ENCODE measurements around the gene CSNK2A1. TPM values are rescaled to one million over a fixed set of nuclear protein-coding genes. Genes with fewer than 3 reads are reported as not detected.
"Not testable (repeated sequence)": the region's sequence is repeated elsewhere in the genome, so short reads cannot be mapped to it uniquely, and the experiment has no call there.

Gene CSNK2A1
- polyA plus RNA-seq, 4 donors = 24.0 to 107 (median 33.8) TPM

DNA sequence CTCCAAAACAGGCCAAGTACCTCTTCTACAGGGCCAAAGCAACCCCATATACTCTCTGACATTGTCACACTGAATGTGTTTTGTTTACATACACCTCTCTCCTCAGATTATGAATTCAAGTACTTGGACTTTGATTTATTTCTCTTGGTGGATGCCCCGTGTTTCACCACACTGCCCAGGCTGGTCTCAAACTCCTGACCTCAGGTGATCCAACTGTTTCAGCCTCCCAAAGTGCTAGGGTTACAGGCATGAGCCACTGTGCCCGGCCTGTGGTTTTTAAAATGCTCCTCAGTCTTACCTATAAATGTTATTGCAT, 16.1 kb downstream of the CSNK2A1 start:
- H3K27me3 ChIP-seq (ENCODE audit: control insufficient read depth in 3 of 3, insufficient read depth in 3 of 3, low read length in 3 of 3) = no peaks in the 10 kb centered on the region
- no peak overlapping the region for H3K27ac ChIP-seq (ENCODE audit: low read depth in 1 of 3, low read length in 2 of 3)
- H3K4me1 ChIP-seq (ENCODE audit: control insufficient read depth in 3 of 3, insufficient read depth in 2 of 3, low read depth in 1 of 3, low read length in 2 of 3) = peaks cover 0 to 27% (median 4%) of the 10 kb centered on the region in 3 donors
- no peak overlapping the region for H3K4me3 ChIP-seq (ENCODE audit: low read depth in 1 of 3, low read length in 3 of 3)
- peak in 1 of 2 donors; percentile 46 for DNase-seq
- FAIRE-seq = no peak
- H3K36me3 ChIP-seq (ENCODE audit: control insufficient read depth in 3 of 3, insufficient read depth in 2 of 3, low read depth in 1 of 3, low read length in 3 of 3) = peaks cover 3 to 43% (median 5%) of the 10 kb centered on the region in 3 donors
- no peaks in the 10 kb centered on the region for H3K9me3 ChIP-seq (ENCODE audit: control insufficient read depth in 2 of 2, insufficient read depth in 1 of 2, low read depth in 1 of 2, low read length in 1 of 2)
- 26 to 73% (median 47%) methylated on average over 2 of the region's 2 CpGs for WGBS, 3 donors

DNA sequence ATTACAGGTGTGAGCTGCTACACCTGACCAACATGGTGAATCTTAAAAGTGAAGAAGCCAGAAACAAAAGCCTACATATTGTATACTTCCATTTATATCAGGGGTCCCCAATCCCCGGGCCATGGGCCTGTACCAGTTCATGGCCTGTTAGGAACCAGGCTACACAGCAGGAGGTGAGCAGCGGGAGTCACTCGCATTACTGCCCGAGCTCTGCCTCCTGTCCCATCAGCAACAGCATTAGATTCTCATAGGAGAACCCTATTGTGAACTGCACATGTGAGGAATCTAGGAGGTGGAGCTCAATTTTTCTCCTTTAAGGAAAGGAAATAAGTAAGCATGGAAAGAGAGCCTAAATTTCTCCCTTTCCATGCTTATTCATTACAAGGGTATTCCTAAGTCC, 21.7 kb downstream of the CSNK2A1 start:
- WGBS, 3 donors = 93 to 98% (median 94%) methylated on average over 4 of the region's 4 CpGs
- Histone ChIP-seq H3K4me3 (ENCODE audit: low read depth in 1 of 3, low read length in 3 of 3) (no peak overlapping the region), H3K36me3 (ENCODE audit: control insufficient read depth in 3 of 3, insufficient read depth in 2 of 3, low read depth in 1 of 3, low read length in 3 of 3) (peaks cover 6 to 39% (median 7%) of the 10 kb centered on the region in 3 donors), H3K4me1 (ENCODE audit: control insufficient read depth in 3 of 3, insufficient read depth in 2 of 3, low read depth in 1 of 3, low read length in 2 of 3) (peaks cover 0 to 5% (median 0%) of the 10 kb centered on the region in 3 donors), H3K9me3 (ENCODE audit: control insufficient read depth in 2 of 2, insufficient read depth in 1 of 2, low read depth in 1 of 2, low read length in 1 of 2) (peaks cover 0 to 6% of the 10 kb centered on the region in 2 donors), H3K27ac (ENCODE audit: low read depth in 1 of 3, low read length in 2 of 3) (no peak overlapping the region), H3K27me3 (ENCODE audit: control insufficient read depth in 3 of 3, insufficient read depth in 3 of 3, low read length in 3 of 3) (no peaks in the 10 kb centered on the region)
- no peak for DNase-seq
- FAIRE-seq = no peak

DNA sequence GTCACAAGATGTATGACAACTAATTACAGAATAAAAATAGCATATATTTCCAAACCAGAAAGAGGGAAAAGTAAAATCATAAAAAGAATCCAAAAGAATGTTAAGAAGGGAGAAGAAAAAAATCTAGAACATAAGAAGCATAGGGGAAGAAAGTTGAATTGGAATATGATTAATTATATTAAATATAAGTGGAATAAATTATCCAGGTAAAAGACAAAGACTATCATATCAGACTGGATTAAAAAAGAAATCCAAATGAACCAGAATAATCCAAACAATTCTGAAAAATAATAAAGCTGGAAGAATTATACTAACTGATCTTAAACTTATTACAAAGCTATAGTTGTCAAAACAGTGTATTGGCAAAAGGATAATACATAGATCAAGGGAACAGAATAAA, 23.6 kb downstream of the CSNK2A1 start:
- Histone ChIP-seq H3K27ac (ENCODE audit: low read depth in 1 of 3, low read length in 2 of 3) (no peak overlapping the region), H3K36me3 (ENCODE audit: control insufficient read depth in 3 of 3, insufficient read depth in 2 of 3, low read depth in 1 of 3, low read length in 3 of 3) (peaks cover 2 to 24% (median 3%) of the 10 kb centered on the region in 3 donors), H3K4me1 (ENCODE audit: control insufficient read depth in 3 of 3, insufficient read depth in 2 of 3, low read depth in 1 of 3, low read length in 2 of 3) (peaks cover 0 to 5% (median 0%) of the 10 kb centered on the region in 3 donors), H3K27me3 (ENCODE audit: control insufficient read depth in 3 of 3, insufficient read depth in 3 of 3, low read length in 3 of 3) (no peaks in the 10 kb centered on the region), H3K9me3 (ENCODE audit: control insufficient read depth in 2 of 2, insufficient read depth in 1 of 2, low read depth in 1 of 2, low read length in 1 of 2) (peaks cover 0 to 6% of the 10 kb centered on the region in 2 donors), H3K4me3 (ENCODE audit: low read depth in 1 of 3, low read length in 3 of 3) (no peak overlapping the region)
- FAIRE-seq (no peak), DNase-seq (no peak)

DNA sequence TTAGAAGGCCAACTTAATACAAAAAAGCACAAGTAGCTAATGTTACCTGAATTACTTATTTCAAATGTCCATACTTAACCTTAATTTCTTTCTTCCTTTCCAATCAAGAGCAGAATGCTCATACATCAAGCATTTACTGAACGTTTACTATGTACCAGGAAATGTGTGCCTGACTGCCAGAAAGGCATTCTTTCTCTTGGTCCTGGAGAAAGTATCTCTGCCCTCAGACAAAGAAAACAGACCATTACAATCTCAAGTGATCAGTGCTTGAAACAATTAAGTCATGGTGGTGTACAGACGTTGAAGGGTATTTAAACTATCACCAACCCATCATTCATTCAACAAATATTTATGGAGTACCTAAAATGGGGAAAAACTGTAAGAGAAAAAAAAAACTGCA, 26.4 kb downstream of the CSNK2A1 start:
- DNase-seq (no peak), FAIRE-seq (no peak)
- Histone ChIP-seq H3K9me3 (ENCODE audit: control insufficient read depth in 2 of 2, insufficient read depth in 1 of 2, low read depth in 1 of 2, low read length in 1 of 2) (peaks cover 0 to 6% of the 10 kb centered on the region in 2 donors), H3K27me3 (ENCODE audit: control insufficient read depth in 3 of 3, insufficient read depth in 3 of 3, low read length in 3 of 3) (no peaks in the 10 kb centered on the region), H3K36me3 (ENCODE audit: control insufficient read depth in 3 of 3, insufficient read depth in 2 of 3, low read depth in 1 of 3, low read length in 3 of 3) (peaks cover 2 to 16% (median 3%) of the 10 kb centered on the region in 3 donors), H3K4me3 (ENCODE audit: low read depth in 1 of 3, low read length in 3 of 3) (no peak overlapping the region), H3K4me1 (ENCODE audit: control insufficient read depth in 3 of 3, insufficient read depth in 2 of 3, low read depth in 1 of 3, low read length in 2 of 3) (peaks cover 0 to 5% (median 0%) of the 10 kb centered on the region in 3 donors), H3K27ac (ENCODE audit: low read depth in 1 of 3, low read length in 2 of 3) (no peak overlapping the region)
- 31% methylated on average over 2 of the region's 2 CpGs for WGBS, 3 donors

DNA sequence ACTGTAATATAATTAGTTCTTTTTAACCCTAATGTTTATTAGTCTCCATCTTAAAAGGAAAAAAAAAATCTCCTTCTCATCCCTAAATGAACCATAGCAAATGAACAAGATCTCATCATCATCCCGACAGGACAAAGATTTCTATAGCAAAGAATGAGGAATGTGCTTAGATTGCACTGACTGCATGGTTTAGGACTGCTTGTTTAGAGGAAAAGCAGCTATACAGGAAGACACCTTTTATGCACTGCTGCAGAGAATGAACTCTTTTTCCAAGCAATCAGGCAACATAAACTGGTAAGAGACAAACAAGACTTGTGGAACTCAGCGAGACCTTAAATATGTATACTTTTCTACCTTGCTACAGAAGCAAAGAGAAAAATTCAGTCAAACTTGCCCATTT, 26.8 kb downstream of the CSNK2A1 start:
- Histone ChIP-seq H3K4me1 (ENCODE audit: control insufficient read depth in 3 of 3, insufficient read depth in 2 of 3, low read depth in 1 of 3, low read length in 2 of 3) (peaks cover 0 to 8% (median 0%) of the 10 kb centered on the region in 3 donors), H3K4me3 (ENCODE audit: low read depth in 1 of 3, low read length in 3 of 3) (no peak overlapping the region), H3K27me3 (ENCODE audit: control insufficient read depth in 3 of 3, insufficient read depth in 3 of 3, low read length in 3 of 3) (no peaks in the 10 kb centered on the region), H3K9me3 (ENCODE audit: control insufficient read depth in 2 of 2, insufficient read depth in 1 of 2, low read depth in 1 of 2, low read length in 1 of 2) (peaks cover 0 to 6% of the 10 kb centered on the region in 2 donors), H3K36me3 (ENCODE audit: control insufficient read depth in 3 of 3, insufficient read depth in 2 of 3, low read depth in 1 of 3, low read length in 3 of 3) (peaks cover 2 to 14% (median 2%) of the 10 kb centered on the region in 3 donors), H3K27ac (ENCODE audit: low read depth in 1 of 3, low read length in 2 of 3) (no peak overlapping the region)
- FAIRE-seq (no peak), DNase-seq (no peak)
- WGBS, 3 donors = 65 to 78% (median 70%) methylated on average over 2 of the region's 2 CpGs

DNA sequence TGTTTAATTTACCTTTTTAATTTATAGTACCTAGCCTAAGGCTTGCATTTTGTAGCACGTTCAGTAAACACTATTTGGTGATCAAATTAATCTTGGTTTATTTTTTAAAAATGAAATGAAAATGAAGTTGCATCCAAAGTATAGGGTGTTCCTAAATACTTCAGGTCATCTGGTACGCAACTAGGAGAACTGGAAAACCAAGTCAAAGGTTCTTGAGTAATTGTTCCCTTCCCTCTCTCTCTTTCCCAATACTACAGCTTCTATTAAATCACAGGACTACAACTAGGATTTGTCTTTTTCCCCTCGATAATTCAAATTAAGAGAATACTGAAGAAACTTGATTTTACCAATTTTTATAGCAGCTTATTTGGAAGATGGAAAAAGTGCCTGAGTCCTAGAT, 27.9 kb downstream of the CSNK2A1 start:
- FAIRE-seq (no peak), DNase-seq (no peak)
- H3K27ac ChIP-seq (ENCODE audit: low read depth in 1 of 3, low read length in 2 of 3) = no peak overlapping the region
- peaks cover 0 to 9% (median under 1%) of the 10 kb centered on the region in 3 donors for H3K4me1 ChIP-seq (ENCODE audit: control insufficient read depth in 3 of 3, insufficient read depth in 2 of 3, low read depth in 1 of 3, low read length in 2 of 3)
- H3K4me3 ChIP-seq (ENCODE audit: low read depth in 1 of 3, low read length in 3 of 3) = no peak overlapping the region
- H3K36me3 ChIP-seq (ENCODE audit: control insufficient read depth in 3 of 3, insufficient read depth in 2 of 3, low read depth in 1 of 3, low read length in 3 of 3) = peaks cover 0 to 14% (median 0%) of the 10 kb centered on the region in 3 donors
- H3K9me3 ChIP-seq (ENCODE audit: control insufficient read depth in 2 of 2, insufficient read depth in 1 of 2, low read depth in 1 of 2, low read length in 1 of 2) = peaks cover 0 to 4% of the 10 kb centered on the region in 2 donors
- H3K27me3 ChIP-seq (ENCODE audit: control insufficient read depth in 3 of 3, insufficient read depth in 3 of 3, low read length in 3 of 3) = no peaks in the 10 kb centered on the region
- 97 to 99% (median 98%) methylated on average over 3 of the region's 3 CpGs for WGBS, 3 donors

DNA sequence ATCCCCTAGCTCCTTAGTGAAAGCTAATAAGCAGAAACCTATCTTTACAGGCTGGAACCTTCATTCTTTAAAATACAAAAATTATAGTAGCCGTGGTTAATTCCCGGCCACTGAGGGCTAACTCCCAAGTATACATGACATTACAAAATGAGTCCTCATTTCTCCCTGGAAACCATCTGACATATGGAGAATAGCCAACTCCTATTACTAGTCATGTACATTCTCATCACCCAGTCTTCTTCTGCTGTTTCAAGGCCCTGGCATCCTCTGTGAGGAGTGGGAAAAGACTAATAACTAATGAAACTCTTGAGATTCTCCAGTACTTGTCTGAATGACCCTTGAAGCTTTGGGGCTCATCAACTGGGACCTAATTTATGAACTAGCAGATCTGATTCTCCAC, 30.2 kb downstream of the CSNK2A1 start:
- 75 to 87% (median 81%) methylated on average over 2 of the region's 2 CpGs for WGBS, 3 donors
- DNase-seq (no peak), FAIRE-seq (no peak)
- peaks cover 0 to 14% (median 9%) of the 10 kb centered on the region in 3 donors for H3K4me1 ChIP-seq (ENCODE audit: control insufficient read depth in 3 of 3, insufficient read depth in 2 of 3, low read depth in 1 of 3, low read length in 2 of 3)
- peaks cover 0 to 14% (median 0%) of the 10 kb centered on the region in 3 donors for H3K36me3 ChIP-seq (ENCODE audit: control insufficient read depth in 3 of 3, insufficient read depth in 2 of 3, low read depth in 1 of 3, low read length in 3 of 3)
- no peaks in the 10 kb centered on the region for H3K27me3 ChIP-seq (ENCODE audit: control insufficient read depth in 3 of 3, insufficient read depth in 3 of 3, low read length in 3 of 3)
- H3K9me3 ChIP-seq (ENCODE audit: control insufficient read depth in 2 of 2, insufficient read depth in 1 of 2, low read depth in 1 of 2, low read length in 1 of 2) = no peaks in the 10 kb centered on the region
- H3K4me3 ChIP-seq (ENCODE audit: low read depth in 1 of 3, low read length in 3 of 3) = no peak overlapping the region
- H3K27ac ChIP-seq (ENCODE audit: low read depth in 1 of 3, low read length in 2 of 3) = no peak overlapping the region

DNA sequence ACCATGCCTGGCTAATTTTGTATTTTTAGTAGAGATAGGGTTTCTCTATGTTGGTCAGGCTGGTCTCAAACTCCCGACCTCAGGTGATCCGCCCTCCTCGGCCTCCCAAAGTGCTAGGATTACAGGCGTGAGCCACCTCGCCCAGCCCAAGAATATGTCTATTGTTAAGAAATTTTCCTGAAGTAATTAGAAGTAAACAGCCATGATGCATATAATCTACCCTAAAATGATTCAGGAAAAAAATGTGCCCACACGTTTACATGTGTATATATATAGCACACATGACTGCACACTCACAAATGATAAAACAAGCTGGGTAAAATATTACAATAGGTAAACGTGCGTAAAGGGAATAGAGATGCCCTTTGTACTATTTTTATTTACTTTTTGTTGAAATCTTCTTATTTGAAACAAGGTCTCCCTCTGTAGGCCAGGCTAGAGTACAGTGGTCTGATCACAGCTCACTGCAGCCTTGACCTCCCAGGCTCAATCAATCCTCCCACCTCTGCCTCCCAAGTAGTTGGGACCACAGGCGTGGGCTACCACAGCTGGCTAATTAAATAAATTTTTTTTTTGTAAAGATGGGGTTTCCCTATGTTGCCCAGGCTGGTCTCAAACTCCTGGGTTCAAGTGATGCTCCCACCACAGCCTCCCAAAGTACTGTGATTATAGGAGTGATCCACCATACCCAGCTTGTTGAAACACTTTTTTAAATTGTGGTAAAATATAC, 33.1 kb downstream of the CSNK2A1 start:
- WGBS, 3 donors = 55 to 70% (median 66%) methylated on average over 9 of the region's 9 CpGs
- not testable (repeated sequence) for H3K4me1 ChIP-seq (ENCODE audit: control insufficient read depth in 3 of 3, insufficient read depth in 2 of 3, low read depth in 1 of 3, low read length in 2 of 3); FAIRE-seq

More for the DNA sequence above, 33.1 kb downstream of the CSNK2A1 start:
- peak; percentile 33 to 41 for DNase-seq
- peaks cover 0 to 21% (median 16%) of the 10 kb centered on the region in 3 donors for H3K36me3 ChIP-seq (ENCODE audit: control insufficient read depth in 3 of 3, insufficient read depth in 2 of 3, low read depth in 1 of 3, low read length in 3 of 3)
- not testable (repeated sequence) for H3K9me3 ChIP-seq (ENCODE audit: control insufficient read depth in 2 of 2, insufficient read depth in 1 of 2, low read depth in 1 of 2, low read length in 1 of 2); H3K27me3 ChIP-seq (ENCODE audit: control insufficient read depth in 3 of 3, insufficient read depth in 3 of 3, low read length in 3 of 3); H3K4me3 ChIP-seq (ENCODE audit: low read depth in 1 of 3, low read length in 3 of 3); H3K27ac ChIP-seq (ENCODE audit: low read depth in 1 of 3, low read length in 2 of 3)
